Heart right ventricle (tissue), 16 donors: ENCODE data around the gene SELENOM. TPM values are rescaled to one million over a fixed set of nuclear protein-coding genes. Genes with fewer than 3 reads are reported as not detected.

Source experiments
- ATAC-seq, 8 donors: fragments of 200-7000 bp; cut with Tn5 transposase; one replicate each; pipeline ENCODE4 v1.9.1; 2020; ENCODE audit warnings: mild to moderate bottlenecking in 8 of 8, moderate library complexity in 8 of 8, moderate number of reproducible peaks in 1 of 8
- DNase-seq, 2 donors: peaks; one replicate each; pipeline ENCODE4 v3.0.0-alpha.2; 2020
- H3K27ac ChIP-seq, 10 donors: fragments of 200-600 bp; sonication (generic) in 2 of 10; one replicate each; pipeline versions ENCODE4 v1.5.0 to v1.8.0; 2020 to 2022; ENCODE audit warnings: mild to moderate bottlenecking in 3 of 10
- H3K27me3 ChIP-seq, 7 donors: fragments of 200-600 bp; one replicate each; pipeline ENCODE4 v1.8.0; 2021 to 2022; ENCODE audit warnings: mild to moderate bottlenecking in 2 of 7
- H3K36me3 ChIP-seq, 9 donors: fragments of 200-600 bp; sonication (generic) in 1 of 9; one replicate each; pipeline versions ENCODE4 v1.5.0 to v1.8.0; 2020 to 2022; ENCODE audit warnings: mild to moderate bottlenecking in 2 of 9
- H3K4me1 ChIP-seq, 9 donors: fragments of 200-600 bp; sonication (generic) in 1 of 9; one replicate each; pipeline versions ENCODE4 v1.5.0 to v1.8.0; 2020 to 2022; ENCODE audit warnings: mild to moderate bottlenecking in 4 of 9
- H3K4me3 ChIP-seq, 10 donors: fragments of 200-600 bp; sonication (generic) in 2 of 10; one replicate each; pipeline versions ENCODE4 v1.5.0 to v1.8.0; 2020 to 2022; ENCODE audit warnings: mild to moderate bottlenecking in 7 of 10, moderate library complexity in 2 of 10
- H3K9me3 ChIP-seq, 11 donors: fragments of 200-600 bp in 10 of 11; sonication (generic) in 2 of 11; one replicate each; pipeline versions ENCODE4 v1.5.0 to v1.8.0; 2013 to 2022; ENCODE audit warnings: mild to moderate bottlenecking in 2 of 11, control low read depth in 1 of 11, moderate library complexity in 1 of 11
- CTCF ChIP-seq, 9 donors: fragments of 200-600 bp; sonication (generic) in 2 of 9; IDR thresholded peaks; one replicate each; pipeline versions ENCODE4 v1.5.0 to v1.8.0; 2021 to 2022; ENCODE audit warnings: antibody characterized with exemption in 9 of 9, mild to moderate bottlenecking in 5 of 9, moderate library complexity in 1 of 9
- WGBS, 2 donors: extraction: QIAGEN DNeasy Blood & Tissue Kit; methylation state at CpG; one replicate each; pipeline ENCODE4 v1.1.7; 2013; ENCODE audit warnings: inconsistent platforms in 1 of 2; 5-methylcytosine and 5-hydroxymethylcytosine counted together
- intact Hi-C, 10 donors: fragments of 100-400 bp; cut with DNase I; formaldehyde crosslinking; loops; one replicate each; pipeline versions ENCODE4 v1.11.1 to v1.14.2; 2022
- polyA plus RNA-seq, 2 donors: library from polyadenylated mRNA; stranded (reverse); fragments of 200-250 nt; gene quantifications; one replicate each; pipeline ENCODE4 v1.2.3, GENCODE V29; 2013
- total RNA-seq, 10 donors: library from RNA; stranded (reverse); fragmentation: NEBNext Ultra II Directional in 3 of 10; extraction: Animal tissue kit (Norgen Biotek cat#: 25700) in 3 of 10; gene quantifications; one replicate each; pipeline versions ENCODE4 v1.2.1 to v1.2.4, GENCODE V29; 2021 to 2023
- donor health status: Arrhythmogenic right ventricular cardiomyopathy.
- donor health status: ischemic (EF 13 %, LVEDD 7.1; RV severe dilation, severe dysfunction).
- donor health status: healthy with polysubstance abuse.
- donor health status: DM: no; HTN: yes; CAD: no.
- donor health status: DM: no; HTN: no; CAD: no.
- donor health status: ischemic (EF 25% LVEDD 6.9; RV normal size, moderate dysfunction).
- donor health status: ischemic (EF 25% LVEDD 5.7; RV mildly dilated, moderate dysfunction).
- donor health status: healthy.
- donor health status: DM: yes; HTN: yes; CAD: no.
- donor health status: Ischemic cardiomyopathy.
- donor health status: ischemic (EF 35%, LVEDD 5.7; RV mildly dilated, moderate dysfunction).
- donor health status: nonischemic (EF 11% LVEDD 7.7; RV severe dilation, severe dysfunction).
- donor health status: DM: yes; HTN: yes; CAD: no.
- donor health status: PGD.
- donor health status: ischemic (EF 29% LVEDD 5.4; RV normal size, mild dysfunction).
- donor health status: nonischemic (EF 23%, LVEDD 6.1; RV moderate dilation, normal function).

SELENOM gene
- total and polyA plus RNA-seq, 12 donors: 21.5 to 134 (median 47.2) TPM

GRCh38 chr22:31086703-31087330 lies 20.6 kb downstream of the SELENOM start:
- no peak for ATAC-seq
- intact Hi-C loops: loop anchor here in 7 of 10 donors (5.0 to 10.0 kb wide), 4 partner anchors 60 to 148 kb away; no protein-coding TSS in a partner anchor
- Histone ChIP-seq H3K9me3 (no peaks in the 10 kb centered on the region), H3K4me3 (peak overlapping the region in 1 of 10 donors; percentile 7), H3K4me1 (peaks cover 10 to 92% (median 48%) of the 10 kb centered on the region in 9 donors), H3K27me3 (no peaks in the 10 kb centered on the region), H3K27ac (peak overlapping the region in 8 of 10 donors; percentile 41 to 98 (median 96)), H3K36me3 (peaks cover 0 to 77% (median 36%) of the 10 kb centered on the region in 9 donors)
- 55 to 70% methylated on average over 8 of the region's 8 CpGs for WGBS, 2 donors
- no peak for TF ChIP-seq CTCF (IDR thresholded peaks at IDR 0.05)
- peak in 1 of 2 donors; percentile 5 for DNase-seq

- Histone ChIP-seq H3K9me3 (no peaks in the 10 kb centered on the region), H3K27me3 (no peaks in the 10 kb centered on the region), H3K36me3 (peaks cover 0 to 68% (median 30%) of the 10 kb centered on the region in 9 donors), H3K4me3 (peak overlapping the region in 9 of 10 donors; percentile 55 to 91 (median 75)), H3K27ac (peak overlapping the region; percentile 87 to 98 (median 96)), H3K4me1 (peaks cover 10 to 84% (median 48%) of the 10 kb centered on the region in 9 donors)
- TF ChIP-seq CTCF (IDR thresholded peaks at IDR 0.05): no peak
- ATAC-seq: no peak
- peak in 1 of 2 donors; percentile 6 for DNase-seq
- intact Hi-C loops: loop anchor here (1.0 to 10.0 kb wide), 9 partner anchors 61 to 149 kb away; partner anchors contain the start of genes MORC2 (in 1 of the 10) and TUG1 (in 1 of the 10)
- 69 to 74% methylated on average over 3 of the region's 3 CpGs for WGBS, 2 donors
These were observed 21.4 kb downstream of the SELENOM start for GRCh38 chr22:31085928-31086327.

GRCh38 chr22:31085493-31085824 lies 21.9 kb downstream of the SELENOM start:
- Histone ChIP-seq H3K9me3 (no peaks in the 10 kb centered on the region), H3K27ac (peak overlapping the region; percentile 87 to 98 (median 96)), H3K4me3 (peak overlapping the region; percentile 46 to 91 (median 74)), H3K36me3 (peaks cover 0 to 63% (median 26%) of the 10 kb centered on the region in 9 donors), H3K27me3 (no peaks in the 10 kb centered on the region), H3K4me1 (peaks cover 13 to 84% (median 50%) of the 10 kb centered on the region in 9 donors)
- DNase-seq (peak; percentile 56 to 65), ATAC-seq (peak; percentile 2 to 22 (median 8))
- WGBS, 2 donors: 16 to 22% methylated on average over 13 of the region's 13 CpGs
- intact Hi-C loops: loop anchor here (1.0 to 10.0 kb wide), 9 partner anchors 62 to 149 kb away; partner anchors contain the start of genes MORC2 (in 1 of the 10) and TUG1 (in 1 of the 10)
- TF ChIP-seq CTCF (IDR thresholded peaks at IDR 0.05): peak in 2 of 9 donors; percentile 21 to 25

- peaks cover 14 to 86% (median 53%) of the 10 kb centered on the region in 9 donors for H3K4me1 ChIP-seq
These were observed 22.4 kb downstream of the SELENOM start for GRCh38 chr22:31084811-31085492.

More at GRCh38 chr22:31084811-31085492, 22.4 kb downstream of the SELENOM start:
- Histone ChIP-seq H3K4me3 (peak overlapping the region; percentile 46 to 91 (median 74)), H3K27me3 (no peaks in the 10 kb centered on the region), H3K9me3 (no peaks in the 10 kb centered on the region), H3K36me3 (peaks cover 0 to 58% (median 21%) of the 10 kb centered on the region in 9 donors), H3K27ac (peak overlapping the region; percentile 87 to 98 (median 96))
- DNase-seq (peak; percentile 89 to 90), ATAC-seq (peak; percentile 73 to 82 (median 79))
- intact Hi-C loops: loop anchor here (1.0 to 10.0 kb wide), 11 partner anchors 38 to 150 kb away; partner anchors contain the start of genes MORC2 (in 7 of the 10) and TUG1 (in 7 of the 10)
- 0 to 1% methylated on average over 62 to 69 of the region's 69 CpGs for WGBS, 2 donors
- TF ChIP-seq CTCF (IDR thresholded peaks at IDR 0.05): peak; percentile 60 to 97 (median 93)
